GM12875 (cell line): ENCODE data around the gene XAB2.

Source experiments
- H3K4me3 ChIP-seq: one replicate; pipeline ENCODE4 v1.5.1; 2011; ENCODE audit warnings: low read depth, low read length, control low read depth
- TF ChIP-seq, protein P1 (sequence below): IDR thresholded peaks from 2 replicates; pipeline ENCODE4 v1.5.1; 2011; ENCODE audit warnings: low read depth, mild to moderate bottlenecking, control low read depth, inconsistent platforms, low read length, moderate library complexity, borderline replicate concordance; ENCODE audit not compliant: insufficient read depth

Gene XAB2

DNA sequence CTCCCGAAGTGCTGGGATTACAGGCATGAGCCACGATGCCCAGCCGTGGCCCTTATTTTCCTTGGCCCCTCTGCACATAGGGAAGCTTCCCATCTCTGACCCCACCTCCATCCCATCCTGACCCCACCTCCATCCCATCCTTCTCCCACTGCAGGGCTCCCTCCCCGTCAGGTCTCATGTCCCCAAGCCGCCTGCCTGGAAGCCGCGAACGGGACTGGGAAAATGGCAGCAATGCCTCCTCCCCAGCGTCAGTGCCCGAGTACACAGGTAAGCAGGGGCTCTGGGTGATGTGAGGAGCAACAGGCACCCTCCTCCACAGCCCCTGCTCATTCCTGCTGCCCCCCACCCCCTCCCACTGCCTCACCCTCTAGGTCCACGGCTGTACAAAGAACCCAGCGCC lies 12.2 kb downstream of the XAB2 start:
- H3K4me3 ChIP-seq, result no peak overlapping the region
- TF ChIP-seq, protein P1, sequence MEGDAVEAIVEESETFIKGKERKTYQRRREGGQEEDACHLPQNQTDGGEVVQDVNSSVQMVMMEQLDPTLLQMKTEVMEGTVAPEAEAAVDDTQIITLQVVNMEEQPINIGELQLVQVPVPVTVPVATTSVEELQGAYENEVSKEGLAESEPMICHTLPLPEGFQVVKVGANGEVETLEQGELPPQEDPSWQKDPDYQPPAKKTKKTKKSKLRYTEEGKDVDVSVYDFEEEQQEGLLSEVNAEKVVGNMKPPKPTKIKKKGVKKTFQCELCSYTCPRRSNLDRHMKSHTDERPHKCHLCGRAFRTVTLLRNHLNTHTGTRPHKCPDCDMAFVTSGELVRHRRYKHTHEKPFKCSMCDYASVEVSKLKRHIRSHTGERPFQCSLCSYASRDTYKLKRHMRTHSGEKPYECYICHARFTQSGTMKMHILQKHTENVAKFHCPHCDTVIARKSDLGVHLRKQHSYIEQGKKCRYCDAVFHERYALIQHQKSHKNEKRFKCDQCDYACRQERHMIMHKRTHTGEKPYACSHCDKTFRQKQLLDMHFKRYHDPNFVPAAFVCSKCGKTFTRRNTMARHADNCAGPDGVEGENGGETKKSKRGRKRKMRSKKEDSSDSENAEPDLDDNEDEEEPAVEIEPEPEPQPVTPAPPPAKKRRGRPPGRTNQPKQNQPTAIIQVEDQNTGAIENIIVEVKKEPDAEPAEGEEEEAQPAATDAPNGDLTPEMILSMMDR, result no peak

DNA sequence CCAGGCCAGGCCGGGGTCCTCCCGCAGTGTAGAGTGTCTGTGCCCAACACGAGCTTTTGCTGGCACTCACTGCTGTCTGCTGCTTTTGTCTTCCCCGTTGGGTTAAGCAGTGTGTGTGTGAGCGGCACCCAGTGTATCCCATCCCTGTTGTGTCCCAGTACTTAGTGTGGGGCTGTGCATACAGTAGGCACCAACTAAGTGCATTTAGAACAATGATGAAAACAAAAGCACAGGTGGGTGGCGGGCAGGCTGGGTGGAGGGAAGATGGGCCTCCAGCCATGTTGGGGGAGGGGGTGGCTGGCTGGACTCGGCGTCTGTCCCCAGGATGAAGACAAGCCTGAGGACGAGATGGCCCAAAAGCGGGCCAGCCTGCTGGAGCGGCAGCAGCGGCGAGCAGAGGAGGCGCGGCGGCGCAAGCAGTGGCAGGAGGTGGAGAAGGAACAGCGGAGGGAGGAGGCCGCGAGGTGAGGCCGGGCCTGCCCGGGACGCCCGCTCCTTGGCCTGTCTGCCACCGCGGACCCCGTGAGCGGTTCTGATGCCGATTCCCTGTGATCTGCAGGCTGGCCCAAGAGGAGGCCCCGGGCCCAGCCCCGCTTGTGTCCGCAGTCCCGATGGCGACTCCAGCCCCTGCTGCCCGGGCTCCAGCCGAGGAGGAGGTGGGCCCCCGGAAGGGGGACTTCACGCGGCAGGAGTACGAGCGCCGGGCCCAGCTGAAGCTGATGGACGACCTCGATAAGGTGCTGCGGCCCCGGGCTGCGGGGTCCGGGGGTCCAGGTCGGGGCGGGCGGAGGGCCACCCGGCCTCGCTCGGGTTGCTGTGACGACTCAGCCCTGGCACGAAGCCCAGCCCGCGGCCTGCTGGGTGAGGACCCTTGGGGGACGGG lies 14.2 kb downstream of the XAB2 start:
- TF ChIP-seq, protein P1, result no peak
- H3K4me3 ChIP-seq, result no peak overlapping the region

DNA sequence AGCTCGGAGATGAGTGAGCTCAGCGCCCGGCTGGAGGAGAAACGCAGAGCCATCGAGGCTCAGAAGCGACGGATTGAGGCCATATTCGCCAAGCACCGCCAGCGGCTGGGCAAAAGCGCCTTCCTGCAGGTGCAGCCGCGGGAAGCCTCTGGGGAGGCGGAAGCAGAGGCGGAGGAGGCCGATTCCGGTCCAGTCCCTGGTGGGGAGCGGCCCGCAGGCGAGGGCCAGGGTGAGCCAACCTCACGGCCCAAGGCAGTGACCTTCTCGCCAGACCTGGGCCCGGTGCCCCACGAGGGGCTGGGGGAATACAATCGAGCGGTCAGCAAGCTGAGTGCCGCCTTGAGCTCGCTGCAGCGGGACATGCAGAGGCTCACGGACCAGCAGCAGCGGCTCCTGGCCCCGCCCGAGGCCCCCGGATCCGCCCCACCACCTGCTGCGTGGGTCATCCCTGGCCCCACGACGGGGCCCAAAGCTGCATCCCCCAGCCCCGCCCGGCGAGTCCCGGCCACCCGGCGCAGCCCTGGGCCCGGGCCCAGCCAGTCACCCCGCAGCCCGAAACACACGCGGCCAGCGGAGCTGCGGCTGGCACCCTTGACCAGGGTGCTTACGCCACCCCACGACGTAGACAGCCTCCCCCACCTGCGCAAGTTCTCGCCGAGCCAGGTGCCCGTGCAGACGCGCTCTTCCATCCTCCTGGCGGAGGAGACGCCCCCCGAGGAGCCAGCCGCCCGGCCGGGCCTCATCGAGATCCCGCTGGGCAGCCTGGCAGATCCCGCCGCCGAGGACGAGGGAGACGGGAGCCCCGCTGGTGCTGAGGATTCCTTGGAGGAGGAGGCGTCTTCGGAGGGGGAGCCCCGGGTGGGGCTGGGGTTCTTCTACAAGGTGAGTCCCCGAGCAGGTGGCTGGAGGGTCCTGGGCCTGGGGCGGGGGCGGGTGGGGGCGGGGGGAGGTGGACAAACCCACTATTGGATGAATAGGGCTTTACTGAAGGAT lies 16.8 kb downstream of the XAB2 start:
- no peak overlapping the region for H3K4me3 ChIP-seq
- TF ChIP-seq, protein P1, result no peak

DNA sequence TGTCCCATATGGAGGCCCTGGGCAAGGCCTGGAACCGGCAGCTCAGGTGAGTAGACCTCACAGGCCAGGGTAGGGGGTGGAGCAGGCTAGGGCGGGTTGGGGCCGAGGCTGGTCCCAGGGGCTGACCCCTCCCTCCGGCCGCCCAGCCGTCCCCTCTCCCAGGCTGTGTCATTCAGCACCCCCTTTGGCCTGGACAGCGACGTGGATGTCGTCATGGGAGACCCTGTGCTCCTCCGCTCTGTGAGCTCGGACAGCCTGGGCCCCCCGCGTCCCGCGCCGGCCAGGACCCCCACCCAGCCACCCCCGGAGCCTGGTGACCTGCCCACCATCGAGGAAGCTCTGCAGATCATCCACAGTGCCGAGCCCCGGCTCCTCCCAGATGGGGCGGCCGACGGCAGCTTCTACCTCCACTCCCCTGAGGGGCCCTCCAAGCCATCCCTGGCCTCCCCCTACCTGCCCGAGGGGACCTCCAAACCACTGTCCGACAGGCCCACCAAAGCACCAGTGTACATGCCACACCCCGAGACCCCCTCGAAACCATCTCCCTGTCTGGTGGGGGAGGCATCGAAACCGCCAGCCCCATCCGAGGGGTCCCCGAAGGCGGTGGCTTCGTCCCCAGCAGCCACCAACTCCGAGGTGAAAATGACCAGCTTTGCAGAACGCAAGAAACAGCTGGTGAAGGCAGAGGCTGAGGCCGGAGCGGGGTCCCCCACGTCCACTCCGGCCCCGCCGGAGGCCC lies 17.6 kb downstream of the XAB2 start:
- TF ChIP-seq, protein P1, result no peak
- no peak overlapping the region for H3K4me3 ChIP-seq

DNA sequence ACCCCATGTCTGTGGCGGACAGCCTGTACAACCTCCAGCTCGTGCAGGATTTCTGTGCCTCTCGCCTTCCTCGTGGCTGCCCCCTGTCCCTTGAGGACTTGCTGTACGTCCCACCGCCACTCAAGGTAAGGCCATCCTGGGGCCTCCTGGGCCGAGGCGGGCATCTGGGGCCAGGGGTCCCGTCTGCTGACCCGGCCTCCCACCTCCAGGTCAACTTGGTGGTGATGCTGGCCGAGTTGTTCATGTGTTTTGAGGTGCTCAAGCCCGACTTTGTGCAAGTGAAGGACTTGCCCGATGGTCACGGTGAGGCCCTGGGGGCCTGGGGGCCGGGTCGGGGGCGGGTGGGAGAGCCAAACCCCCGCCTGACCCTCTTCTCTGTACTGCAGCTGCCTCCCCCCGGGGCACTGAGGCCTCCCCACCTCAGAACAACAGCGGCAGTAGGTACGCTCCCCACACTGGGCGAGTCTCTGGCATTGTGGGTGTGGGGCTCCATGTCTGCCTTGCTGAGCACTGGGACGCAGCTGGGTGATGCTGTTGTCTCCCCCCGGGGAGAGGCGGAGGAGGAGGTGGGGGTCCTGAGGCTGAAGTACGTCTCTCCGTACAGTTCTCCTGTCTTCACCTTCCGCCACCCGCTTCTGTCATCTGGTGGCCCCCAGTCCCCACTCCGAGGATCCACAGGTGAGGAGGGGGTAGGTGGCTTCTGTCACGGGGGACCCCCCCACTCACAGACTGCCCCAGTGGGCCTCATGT lies 18.7 kb downstream of the XAB2 start:
- no peak overlapping the region for H3K4me3 ChIP-seq
- TF ChIP-seq, protein P1, result no peak
